ENCODE data around the gene TYK2.
"Not testable (repeated sequence)": the region's sequence is repeated elsewhere in the genome, so short reads cannot be mapped to it uniquely, and the experiment has no call there.

Gene TYK2

DNA sequence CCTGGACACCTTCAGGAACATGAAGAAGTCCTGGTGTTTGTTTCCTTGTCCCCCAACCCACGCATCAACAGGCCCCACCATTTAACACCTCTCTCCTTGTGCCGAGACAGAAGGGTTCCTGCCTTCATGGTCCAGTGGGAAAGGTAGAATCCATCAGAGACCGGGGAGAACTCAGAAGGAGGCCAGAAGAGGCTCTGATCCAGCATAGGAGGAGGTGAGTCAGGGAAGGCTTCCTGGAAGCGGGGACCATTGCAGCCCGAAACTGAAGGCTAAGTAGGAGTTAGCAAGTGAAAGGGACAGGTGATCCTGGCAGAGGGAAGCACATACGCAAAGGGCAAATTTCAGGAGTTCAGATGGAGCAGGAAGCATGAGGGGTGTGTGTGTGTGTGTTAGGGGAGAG, 41.4 kb downstream of the TYK2 start:
- Histone ChIP-seq H3K27ac (ENCODE audit: low read depth, low read length) (peak overlapping the region; percentile 33), H3K9me2 (replicated peaks; ENCODE audit: insufficient read depth, low read length) (no peaks in the 10 kb centered on the region), H3K36me3 (ENCODE audit: low read length) (no peaks in the 10 kb centered on the region), H3K27me3 (ENCODE audit: low read length) (no peaks in the 10 kb centered on the region), H4K20me1 (ENCODE audit: low read depth, low read length) (no peaks in the 10 kb centered on the region), H3K4me2 (ENCODE audit: low read depth, low read length, poor library complexity, severe bottlenecking) (peak overlapping the region; percentile 75), H3K79me2 (ENCODE audit: insufficient read depth, low read length) (0 out of 2 replicates have a peak, but pooled peaks cover 4% of the 10 kb centered on the region), H3F3A (ENCODE audit: insufficient read depth) (no peaks in the 10 kb centered on the region), H2AFZ (ENCODE audit: low read depth, low read length, severe bottlenecking) (peak overlapping the region; percentile 86), H3K9me3 (ENCODE audit: insufficient read depth, low read length) (no peaks in the 10 kb centered on the region), H3K9ac (ENCODE audit: low read length) (peak overlapping the region; percentile 68), H3K4me3 (ENCODE audit: insufficient read depth, low read length, poor library complexity, severe bottlenecking) (peak overlapping the region; percentile 51)
- TF ChIP-seq CTCF (IDR thresholded peaks at IDR 0.05; ENCODE audit: insufficient read depth, low read length, poor library complexity, severe bottlenecking), result no peak
- no peak for TF ChIP-seq EZH2phosphoT487 (conservative IDR thresholded peaks at IDR 0.05; ENCODE audit: low read length)

DNA sequence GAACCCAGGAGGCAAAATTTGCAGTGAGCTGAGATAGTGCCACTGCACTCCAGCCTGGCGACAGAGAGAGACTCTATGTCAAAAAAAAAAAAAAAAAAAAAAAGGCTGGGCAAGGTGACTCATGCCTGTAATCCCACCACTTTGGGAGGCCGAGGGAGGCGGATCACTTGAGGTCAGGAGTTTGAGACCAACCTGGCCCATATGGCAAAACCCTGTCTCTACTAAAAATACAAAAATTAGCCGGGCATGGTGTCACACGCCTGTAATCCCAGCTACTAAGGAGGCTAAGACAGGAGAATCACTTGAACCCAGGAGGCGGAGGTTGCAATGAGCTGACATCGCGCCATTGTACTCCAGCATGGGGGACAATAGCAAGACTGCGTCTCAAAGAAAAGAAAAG, 43.6 kb downstream of the TYK2 start:
- not testable (repeated sequence) for H4K20me1 ChIP-seq (ENCODE audit: low read depth, low read length); H3K9me3 ChIP-seq (ENCODE audit: insufficient read depth, low read length); H3K4me2 ChIP-seq (ENCODE audit: low read depth, low read length, poor library complexity, severe bottlenecking); H3K4me3 ChIP-seq (ENCODE audit: insufficient read depth, low read length, poor library complexity, severe bottlenecking); H3F3A ChIP-seq (ENCODE audit: insufficient read depth); H2AFZ ChIP-seq (ENCODE audit: low read depth, low read length, severe bottlenecking); H3K36me3 ChIP-seq (ENCODE audit: low read length); H3K27ac ChIP-seq (ENCODE audit: low read depth, low read length); H3K9me2 ChIP-seq (replicated peaks; ENCODE audit: insufficient read depth, low read length); H3K27me3 ChIP-seq (ENCODE audit: low read length); H3K9ac ChIP-seq (ENCODE audit: low read length)
- H3K79me2 ChIP-seq (ENCODE audit: insufficient read depth, low read length), result peaks cover 20% of the 10 kb centered on the region

DNA sequence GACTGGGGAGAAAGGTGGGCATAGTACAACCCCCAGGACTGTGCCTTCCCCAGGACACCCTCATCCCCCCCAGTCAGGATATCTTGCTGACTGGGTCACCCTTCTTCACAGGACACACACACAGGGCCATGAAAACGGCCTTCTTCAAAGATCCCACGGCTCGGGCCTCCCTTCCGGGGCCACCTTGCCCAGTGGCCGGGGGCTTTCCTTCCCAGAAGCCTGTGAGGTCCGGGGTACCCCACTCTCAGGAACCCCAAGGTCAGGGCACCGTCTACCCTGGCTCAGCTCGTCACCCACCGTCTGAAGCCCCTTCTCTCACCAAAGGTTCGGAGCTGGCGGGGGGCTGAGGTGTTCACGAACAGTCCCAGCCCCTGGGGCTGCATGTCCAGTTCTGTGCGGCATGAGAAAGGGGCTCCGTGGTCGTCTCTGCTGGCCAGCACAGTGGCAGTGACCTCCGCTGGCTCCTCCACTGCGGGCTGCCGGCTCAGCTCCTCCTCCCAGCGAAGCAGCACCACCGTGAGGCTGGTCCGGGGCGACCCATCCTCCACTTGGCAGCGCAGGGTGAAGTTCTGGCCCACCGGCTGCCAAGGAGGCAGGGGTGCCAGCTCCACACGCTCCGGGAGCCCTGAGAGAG, 44.9 kb downstream of the TYK2 start:
- no peak overlapping the region for H3K4me2 ChIP-seq (ENCODE audit: low read depth, low read length, poor library complexity, severe bottlenecking)
- H3K4me3 ChIP-seq (ENCODE audit: insufficient read depth, low read length, poor library complexity, severe bottlenecking), result no peak overlapping the region
- H3F3A ChIP-seq (ENCODE audit: insufficient read depth), result no peaks in the 10 kb centered on the region
- no peaks in the 10 kb centered on the region for H3K9me3 ChIP-seq (ENCODE audit: insufficient read depth, low read length)
- peaks cover 29% of the 10 kb centered on the region for H3K79me2 ChIP-seq (ENCODE audit: insufficient read depth, low read length)
- H2AFZ ChIP-seq (ENCODE audit: low read depth, low read length, severe bottlenecking), result no peak overlapping the region
- H4K20me1 ChIP-seq (ENCODE audit: low read depth, low read length), result peaks cover 4% of the 10 kb centered on the region; the same call in 1 of the 2 replicates
- TF ChIP-seq EZH2phosphoT487 (conservative IDR thresholded peaks at IDR 0.05; ENCODE audit: low read length), result no peak
- no peak for TF ChIP-seq CTCF (IDR thresholded peaks at IDR 0.05; ENCODE audit: insufficient read depth, low read length, poor library complexity, severe bottlenecking)
- H3K27me3 ChIP-seq (ENCODE audit: low read length), result no peaks in the 10 kb centered on the region
- H3K9me2 ChIP-seq (replicated peaks; ENCODE audit: insufficient read depth, low read length), result no peaks in the 10 kb centered on the region
- no peak overlapping the region for H3K9ac ChIP-seq (ENCODE audit: low read length)
- H3K27ac ChIP-seq (ENCODE audit: low read depth, low read length), result no peak overlapping the region
- H3K36me3 ChIP-seq (ENCODE audit: low read length), result no peaks in the 10 kb centered on the region

GRCh38 chr19:10334588-10335351, 45.6 kb downstream of the TYK2 start:
- Histone ChIP-seq H3K27me3 (ENCODE audit: low read length) (no peaks in the 10 kb centered on the region), H3K36me3 (ENCODE audit: low read length) (no peaks in the 10 kb centered on the region), H4K20me1 (ENCODE audit: low read depth, low read length) (peaks cover 4% of the 10 kb centered on the region; the same call in 1 of the 2 replicates), H3K9me3 (ENCODE audit: insufficient read depth, low read length) (no peaks in the 10 kb centered on the region), H3K9ac (ENCODE audit: low read length) (no peak overlapping the region), H3F3A (ENCODE audit: insufficient read depth) (no peaks in the 10 kb centered on the region), H3K9me2 (replicated peaks; ENCODE audit: insufficient read depth, low read length) (no peaks in the 10 kb centered on the region), H3K4me3 (ENCODE audit: insufficient read depth, low read length, poor library complexity, severe bottlenecking) (no peak overlapping the region), H2AFZ (ENCODE audit: low read depth, low read length, severe bottlenecking) (no peak overlapping the region), H3K27ac (ENCODE audit: low read depth, low read length) (no peak overlapping the region), H3K79me2 (ENCODE audit: insufficient read depth, low read length) (peaks cover 36% of the 10 kb centered on the region), H3K4me2 (ENCODE audit: low read depth, low read length, poor library complexity, severe bottlenecking) (no peak overlapping the region)
- no peak for TF ChIP-seq CTCF (IDR thresholded peaks at IDR 0.05; ENCODE audit: insufficient read depth, low read length, poor library complexity, severe bottlenecking)
- TF ChIP-seq EZH2phosphoT487 (conservative IDR thresholded peaks at IDR 0.05; ENCODE audit: low read length), result no peak
